ENCODE measurements around the gene CNGA3. TPM values are rescaled to one million over a fixed set of nuclear protein-coding genes. Genes with fewer than 3 reads are reported as not detected.

CNGA3 gene
- total RNA-seq, 1 donor from 2014 or later: not detected

- no peak for TF ChIP-seq CTCF (IDR thresholded peaks at IDR 0.05)
- H3K9me3 Mint-ChIP-seq: peaks cover 2% of the 10 kb centered on the region
- ATAC-seq (ENCODE audit: low read depth): no peak
- no peaks in the 10 kb centered on the region for H3K4me1 Mint-ChIP-seq
- peaks cover 23% of the 10 kb centered on the region for H3K27me3 Mint-ChIP-seq
- intact Hi-C loops (cut with micrococcal nuclease): no loop called here
- no peaks in the 10 kb centered on the region for H3K36me3 Mint-ChIP-seq (ENCODE audit: low read depth)
- POLR2A ChIA-PET: no interaction called here
- no peak overlapping the region for H3K4me3 Mint-ChIP-seq
- no peak for DNase-seq
- H3K27ac Mint-ChIP-seq: no peak overlapping the region
- CTCF ChIA-PET: no interaction called here
Measured at GRCh38 chr2:98355881-98356280, 9.6 kb downstream of the CNGA3 start.

DNA sequence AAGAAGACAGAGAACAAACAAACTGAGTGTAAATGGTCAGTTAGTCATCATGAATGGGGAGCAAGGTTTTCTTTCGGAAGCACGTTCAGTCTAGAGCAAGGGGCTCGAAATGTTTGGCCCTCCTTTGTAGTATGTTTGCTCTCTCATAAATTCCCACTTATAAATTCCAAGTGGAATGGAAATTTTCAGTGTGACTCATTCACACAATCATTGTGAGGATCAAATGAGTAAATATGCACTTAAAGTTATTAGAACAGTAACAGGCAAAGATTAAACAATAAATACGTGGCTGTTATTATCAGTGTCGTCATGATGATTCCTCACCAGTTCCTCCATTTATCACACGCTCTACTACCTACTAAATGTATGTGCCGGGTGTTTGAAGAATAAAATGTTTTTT lies 10.5 kb downstream of the CNGA3 start:
- Mint-ChIP-seq H3K4me3 (no peak overlapping the region), H3K36me3 (ENCODE audit: low read depth) (no peaks in the 10 kb centered on the region), H3K9me3 (peaks cover 2% of the 10 kb centered on the region), H3K4me1 (no peaks in the 10 kb centered on the region), H3K27ac (no peak overlapping the region), H3K27me3 (peaks cover 17% of the 10 kb centered on the region)
- no peak for TF ChIP-seq CTCF (IDR thresholded peaks at IDR 0.05)
- POLR2A ChIA-PET: no interaction called here
- intact Hi-C loops (cut with micrococcal nuclease): no loop called here
- CTCF ChIA-PET: no interaction called here
- DNase-seq (no peak), ATAC-seq (ENCODE audit: low read depth) (no peak)

GRCh38 chr2:98357849-98358248 lies 11.6 kb downstream of the CNGA3 start:
- H3K4me3 Mint-ChIP-seq: no peak overlapping the region
- ChIA-PET POLR2A (no interaction called here), CTCF (no interaction called here)
- H3K27me3 Mint-ChIP-seq: peaks cover 12% of the 10 kb centered on the region
- intact Hi-C loops (cut with micrococcal nuclease): no loop called here
- H3K9me3 Mint-ChIP-seq: peaks cover 2% of the 10 kb centered on the region
- no peak for ATAC-seq (ENCODE audit: low read depth)
- no peaks in the 10 kb centered on the region for H3K4me1 Mint-ChIP-seq
- H3K36me3 Mint-ChIP-seq (ENCODE audit: low read depth): no peaks in the 10 kb centered on the region
- no peak for TF ChIP-seq CTCF (IDR thresholded peaks at IDR 0.05)
- H3K27ac Mint-ChIP-seq: no peak overlapping the region
- no peak for DNase-seq

DNA sequence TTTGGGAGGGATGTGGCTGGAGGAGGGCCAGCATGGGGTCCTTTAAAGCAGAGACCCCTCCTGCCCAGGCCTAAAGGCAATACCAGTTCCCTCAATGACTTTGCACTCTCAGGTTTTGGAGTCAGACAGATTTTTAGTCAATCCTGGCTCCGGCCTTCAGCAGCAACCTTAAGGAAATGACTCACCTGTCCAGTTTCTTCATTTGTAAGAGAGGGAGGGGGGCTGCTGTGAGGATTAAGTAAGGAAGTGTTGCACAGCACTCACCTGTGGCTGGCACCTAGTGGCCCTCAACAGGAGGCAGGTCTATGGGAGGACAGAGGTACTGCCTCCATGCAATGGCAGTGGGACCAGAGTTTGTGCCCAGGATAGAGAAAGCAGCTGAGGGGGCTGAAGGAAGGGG lies 13.7 kb downstream of the CNGA3 start:
- Mint-ChIP-seq H3K27ac (no peak overlapping the region), H3K36me3 (ENCODE audit: low read depth) (no peaks in the 10 kb centered on the region), H3K4me1 (no peaks in the 10 kb centered on the region), H3K27me3 (peaks cover 12% of the 10 kb centered on the region), H3K9me3 (peaks cover 2% of the 10 kb centered on the region), H3K4me3 (no peak overlapping the region)
- no peak for ATAC-seq (ENCODE audit: low read depth)
- DNase-seq: no peak
- TF ChIP-seq CTCF (IDR thresholded peaks at IDR 0.05): no peak
- ChIA-PET CTCF (no interaction called here), POLR2A (no interaction called here)
- intact Hi-C loops (cut with micrococcal nuclease): no loop called here

DNA sequence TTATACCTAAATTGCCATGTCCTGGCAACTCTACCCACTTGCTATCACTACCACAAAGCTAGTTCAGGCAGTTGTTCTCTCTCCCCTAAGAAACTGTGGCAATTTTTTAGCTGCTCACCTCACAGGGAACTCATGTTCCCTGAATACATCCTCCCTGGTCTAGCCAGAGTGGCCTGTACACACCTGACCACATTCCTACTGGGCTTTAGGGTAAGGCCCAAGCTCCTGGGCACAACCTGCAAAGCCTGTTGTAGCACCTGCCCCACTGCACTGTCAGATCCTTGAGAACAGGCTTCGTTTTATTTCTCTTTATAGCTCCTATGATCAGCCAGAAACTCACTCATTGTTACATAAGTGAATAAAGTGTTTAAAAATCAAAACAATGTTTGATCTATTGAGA lies 21.5 kb downstream of the CNGA3 start:
- Mint-ChIP-seq H3K4me1 (no peaks in the 10 kb centered on the region), H3K4me3 (no peak overlapping the region), H3K27me3 (peaks cover 24% of the 10 kb centered on the region), H3K27ac (no peak overlapping the region), H3K9me3 (no peaks in the 10 kb centered on the region), H3K36me3 (ENCODE audit: low read depth) (no peaks in the 10 kb centered on the region)
- intact Hi-C loops (cut with micrococcal nuclease): no loop called here
- POLR2A ChIA-PET: no interaction called here
- no peak for ATAC-seq (ENCODE audit: low read depth)
- TF ChIP-seq CTCF (IDR thresholded peaks at IDR 0.05): no peak
- CTCF ChIA-PET: no interaction called here
- no peak for DNase-seq

Measured in activated B cell treated with CpG ODN at 0.5 μM for 24 hours (primary cell).